ENCODE data around the gene ZNF587.
"Not testable (repeated sequence)": the region's sequence is repeated elsewhere in the genome, so short reads cannot be mapped to it uniquely, and the experiment has no call there.

- not testable (repeated sequence) for TF ChIP-seq CTCF (conservative IDR thresholded peaks at IDR 0.05; ENCODE audit: low read depth, low read length); EZH2 (IDR thresholded peaks at IDR 0.05; ENCODE audit: low read length, unreplicated experiment); EZH2phosphoT487 (IDR thresholded peaks at IDR 0.05; ENCODE audit: borderline replicate concordance, low read length)
Measured at GRCh38 chr19:57812975-57813820, 36.5 kb upstream of the ZNF587 start.
